Activated T-cell treated with anti-CD3 and anti-CD28 coated beads, Interleukin-2, amount 50 U/mL, for 4 hours (primary cell): ENCODE data around the gene CBS. TPM values are rescaled to one million over a fixed set of nuclear protein-coding genes. Genes with fewer than 3 reads are reported as not detected.
A peak's percentile ranks its signal among the peaks of the same experiment; 100 is the strongest.
"Not testable (repeated sequence)": the region's sequence is repeated elsewhere in the genome, so short reads cannot be mapped to it uniquely, and the experiment has no call there.

Source experiments
- ATAC-seq, 2 donors: fragments of 200-7000 bp; cut with Tn5 transposase; one replicate each; pipeline ENCODE4 v1.10.0; 2021
- DNase-seq: peaks from one replicate; pipeline ENCODE4 v3.0.0-alpha.2; 2020
- H3K27me3 Mint-ChIP-seq: one replicate; pipeline ENCODE4 v1.8.0; 2021; ENCODE audit warnings: low read depth, mixed read lengths
- H3K36me3 Mint-ChIP-seq: one replicate; pipeline ENCODE4 v1.8.0; 2022; ENCODE audit warnings: mixed read lengths; ENCODE audit not compliant: insufficient read depth
- H3K4me1 Mint-ChIP-seq: one replicate; pipeline ENCODE4 v1.8.0; 2021; ENCODE audit warnings: low read depth, mixed read lengths
- H3K4me3 Mint-ChIP-seq: one replicate; pipeline ENCODE4 v1.8.0; 2021; ENCODE audit warnings: mild to moderate bottlenecking, moderate library complexity, mixed read lengths
- H3K9me3 Mint-ChIP-seq: one replicate; pipeline ENCODE4 v1.8.0; 2021; ENCODE audit warnings: mixed read lengths
- total RNA-seq, 3 donors: library from RNA; stranded (reverse); gene quantifications; one replicate each; pipeline ENCODE4 v1.2.1, GENCODE V29; 2021

Gene CBS
- total RNA-seq, 3 donors from 2014 or later = 5.5 to 9.4 (median 8.4) TPM

DNA sequence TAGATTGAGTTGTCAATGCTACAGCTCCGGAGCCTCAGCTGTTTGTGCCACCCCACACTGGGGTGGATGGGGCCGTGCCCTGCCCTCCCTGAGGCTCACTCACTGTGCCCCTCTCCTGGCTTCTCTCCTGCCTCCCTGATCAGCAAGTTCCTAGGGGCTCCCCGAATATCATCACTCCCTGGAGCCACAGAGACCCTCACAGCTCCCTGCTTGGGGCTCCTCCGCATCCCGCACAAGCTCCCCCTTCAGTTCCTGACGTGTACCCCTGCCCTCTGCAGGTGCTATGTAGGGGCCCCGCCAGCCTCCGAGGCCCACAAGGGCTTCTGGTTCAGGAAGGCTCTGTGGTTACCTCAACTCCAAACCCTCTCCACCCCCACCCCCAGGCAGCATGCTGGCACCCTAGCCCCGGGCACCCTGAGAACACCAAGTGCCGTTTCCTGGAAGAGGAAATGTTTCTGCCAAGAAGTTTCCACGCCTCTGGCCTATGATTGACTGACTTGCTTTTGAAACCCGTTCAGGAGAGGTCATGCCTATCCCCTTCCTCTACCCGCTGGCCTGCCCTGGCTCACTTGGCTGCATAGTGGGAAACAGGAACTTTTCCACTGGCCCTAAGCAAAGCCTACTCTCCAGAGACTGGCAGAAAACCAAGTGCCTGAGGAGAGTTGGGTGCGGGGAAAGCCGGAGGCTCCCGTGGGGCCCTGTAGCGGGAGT is 30.3 kb downstream of the CBS start:
- not testable (repeated sequence) for H3K9me3 Mint-ChIP-seq, H3K36me3 Mint-ChIP-seq, H3K4me1 Mint-ChIP-seq, DNase-seq, H3K4me3 Mint-ChIP-seq, H3K27me3 Mint-ChIP-seq
- peak; percentile 35 to 36 for ATAC-seq

DNA sequence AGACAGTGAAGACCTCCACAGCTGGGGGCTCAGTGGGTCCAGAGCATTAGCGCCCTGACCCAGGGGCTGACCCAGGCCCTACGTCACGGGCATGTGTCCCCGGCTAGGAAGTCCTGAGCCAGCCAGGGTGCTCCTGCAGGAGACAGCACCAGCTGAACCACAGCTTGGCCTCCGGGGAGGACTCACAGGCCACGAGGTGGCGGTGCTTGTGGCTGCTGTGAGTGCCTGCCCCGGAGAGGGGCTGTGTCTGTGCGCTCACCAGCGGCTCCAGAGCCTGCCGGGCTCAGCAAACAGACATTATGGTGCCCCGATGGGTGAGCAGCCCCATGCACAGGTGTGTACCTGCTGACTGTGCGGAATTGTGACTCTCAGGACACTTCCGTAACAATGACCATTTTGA is 31.1 kb downstream of the CBS start:
- not testable (repeated sequence) for H3K4me1 Mint-ChIP-seq

DNA sequence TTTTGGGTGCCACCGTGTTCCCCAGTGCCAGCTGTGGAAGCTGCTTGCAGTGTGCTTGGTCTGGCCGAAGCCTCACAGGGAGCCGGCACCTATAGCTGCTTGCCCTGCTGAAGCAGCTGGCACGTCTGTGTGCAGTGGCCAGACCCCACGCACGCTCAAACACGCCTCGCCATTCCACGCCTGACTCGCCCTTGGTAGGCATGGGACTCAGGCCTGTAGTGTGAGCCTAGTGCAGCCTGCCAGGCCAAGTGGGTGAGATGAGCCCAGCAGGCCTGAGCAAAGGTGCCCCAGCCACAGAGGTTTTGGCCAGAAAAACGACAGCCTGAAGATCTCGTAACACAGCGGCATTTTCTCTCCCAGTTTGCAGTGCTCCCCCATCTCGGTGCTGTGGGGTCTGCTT is 32.3 kb downstream of the CBS start:
- H3K9me3 Mint-ChIP-seq, H3K4me3 Mint-ChIP-seq, DNase-seq, ATAC-seq, H3K4me1 Mint-ChIP-seq, H3K36me3 Mint-ChIP-seq, H3K27me3 Mint-ChIP-seq: not testable (repeated sequence)

More for the DNA sequence above, 31.1 kb downstream of the CBS start:
- not testable (repeated sequence) for DNase-seq, H3K27me3 Mint-ChIP-seq, H3K9me3 Mint-ChIP-seq, H3K36me3 Mint-ChIP-seq, H3K4me3 Mint-ChIP-seq, ATAC-seq

DNA sequence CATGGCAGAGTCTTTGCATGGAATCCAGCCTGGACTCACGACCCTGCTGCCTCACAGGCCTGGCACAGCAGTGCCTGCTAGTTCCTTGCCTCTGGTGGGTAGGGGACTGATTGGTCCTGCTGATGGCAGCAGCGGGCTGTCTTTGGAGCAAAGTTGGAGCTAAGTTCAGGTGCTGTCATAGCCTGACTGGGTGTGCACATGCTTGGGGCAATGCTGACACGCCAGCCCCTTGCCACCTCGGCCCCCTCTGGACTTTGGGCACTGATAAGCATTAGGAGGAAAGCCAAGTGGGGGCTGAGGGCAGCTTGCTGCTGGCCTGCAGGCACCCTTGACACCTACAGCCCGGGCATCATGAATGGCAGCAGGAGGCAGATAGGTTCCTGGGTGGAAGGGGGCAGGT is 33.5 kb downstream of the CBS start:
- H3K27me3 Mint-ChIP-seq, DNase-seq, H3K4me1 Mint-ChIP-seq, H3K36me3 Mint-ChIP-seq, ATAC-seq, H3K9me3 Mint-ChIP-seq, H3K4me3 Mint-ChIP-seq: not testable (repeated sequence)

DNA sequence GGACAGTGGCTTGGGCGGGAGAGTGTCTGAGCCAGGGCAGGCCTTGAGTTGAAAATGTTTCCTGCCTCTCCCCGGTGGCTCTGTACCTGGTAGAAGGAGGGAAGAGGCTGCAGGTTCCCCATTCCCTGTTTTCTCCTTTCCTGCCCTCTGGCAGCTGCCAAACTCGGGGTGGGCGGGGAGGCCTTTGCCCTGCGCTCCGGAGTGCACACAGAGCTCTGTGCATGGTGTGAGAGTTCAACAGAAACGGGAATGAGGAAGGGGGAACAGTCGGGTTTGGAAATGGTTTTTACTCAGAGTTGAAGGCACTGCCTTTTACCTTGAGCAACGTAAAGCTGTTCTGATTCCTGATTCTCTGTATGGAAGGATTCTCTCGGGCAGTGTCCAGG is 37.0 kb downstream of the CBS start:
- DNase-seq, H3K4me3 Mint-ChIP-seq, H3K9me3 Mint-ChIP-seq, H3K27me3 Mint-ChIP-seq, H3K4me1 Mint-ChIP-seq, H3K36me3 Mint-ChIP-seq, ATAC-seq: not testable (repeated sequence)

DNA sequence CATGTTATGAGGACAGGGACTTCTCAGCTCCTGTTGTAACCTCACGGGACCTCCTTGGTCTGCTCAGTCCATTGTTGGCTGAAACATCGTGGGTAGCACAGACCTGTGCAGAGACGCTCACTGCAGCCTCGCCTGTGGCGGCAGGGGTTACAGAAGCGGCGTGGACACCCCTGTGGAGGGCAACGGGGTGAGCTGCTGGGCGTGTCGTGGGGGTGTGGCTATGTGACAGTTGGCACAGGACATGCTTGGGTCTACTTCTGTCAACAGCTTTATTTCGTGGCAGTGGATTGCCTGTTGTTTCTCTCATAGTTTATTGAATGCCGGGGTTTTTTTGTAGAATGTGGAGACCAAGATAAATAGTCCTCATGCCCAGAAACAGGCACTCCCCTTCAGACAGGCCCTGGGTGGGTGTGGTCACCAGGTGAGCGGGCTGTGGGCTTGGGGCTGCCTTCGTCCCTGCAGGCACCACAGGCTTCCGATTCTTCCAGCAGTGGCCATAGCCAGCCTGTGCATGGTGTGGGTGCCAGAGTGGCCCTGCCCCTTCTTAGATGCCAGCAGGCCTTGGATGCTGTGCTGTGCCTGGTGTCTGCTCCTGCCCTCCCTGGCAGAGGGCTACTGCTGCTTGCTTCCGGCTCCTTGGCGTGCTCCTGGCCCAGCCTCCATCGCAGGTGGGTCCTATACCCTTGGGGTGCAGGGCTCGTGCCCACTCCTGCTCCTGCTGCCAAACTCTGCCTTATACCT is 37.5 kb downstream of the CBS start:
- not testable (repeated sequence) for H3K36me3 Mint-ChIP-seq, H3K4me3 Mint-ChIP-seq, H3K4me1 Mint-ChIP-seq, DNase-seq, H3K9me3 Mint-ChIP-seq, H3K27me3 Mint-ChIP-seq, ATAC-seq

DNA sequence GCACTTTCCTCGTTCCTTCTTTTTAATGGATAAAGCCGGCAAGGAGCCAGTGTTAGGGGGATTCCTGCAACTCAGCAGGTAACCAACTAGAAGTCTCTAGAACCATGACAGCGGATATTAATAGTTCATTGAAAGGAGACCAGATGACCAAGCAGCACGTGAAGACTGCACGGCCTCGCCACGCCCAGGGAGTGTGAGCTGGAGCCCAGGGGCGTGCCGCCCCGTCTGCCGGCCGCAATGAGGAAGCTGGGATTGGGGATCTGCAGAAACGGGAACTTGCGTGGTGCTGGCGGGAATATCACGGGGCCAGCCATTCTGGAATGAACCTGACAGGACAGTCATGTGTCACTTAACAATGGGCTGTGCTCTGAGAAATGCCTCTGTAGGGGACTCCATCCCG is 38.7 kb downstream of the CBS start:
- not testable (repeated sequence) for ATAC-seq, DNase-seq, H3K4me1 Mint-ChIP-seq, H3K27me3 Mint-ChIP-seq, H3K9me3 Mint-ChIP-seq, H3K4me3 Mint-ChIP-seq, H3K36me3 Mint-ChIP-seq

DNA sequence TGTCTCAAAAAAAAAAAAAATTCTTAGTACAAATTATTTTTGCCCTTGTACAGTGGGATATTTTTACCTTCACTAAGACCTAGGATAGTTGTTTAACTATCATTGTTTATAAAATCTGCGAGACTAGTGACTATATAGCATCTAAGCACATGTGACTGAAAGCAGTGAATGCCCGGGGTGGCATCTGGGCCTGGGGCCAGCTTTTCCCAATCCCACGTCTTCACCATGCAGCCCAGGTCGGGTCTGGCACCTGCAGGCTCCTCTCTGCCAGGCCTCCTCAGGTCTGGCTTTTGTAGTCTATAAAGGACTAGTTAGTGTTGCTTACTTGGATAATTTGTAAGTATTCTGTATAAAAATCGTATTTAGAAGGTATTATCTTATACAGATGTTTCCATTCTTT is 40.8 kb downstream of the CBS start:
- Mint-ChIP-seq H3K4me1 (no peaks in the 10 kb centered on the region), H3K36me3 (peaks cover 9% of the 10 kb centered on the region), H3K4me3 (no peak overlapping the region), H3K27me3 (no peaks in the 10 kb centered on the region), H3K9me3 (no peaks in the 10 kb centered on the region)
- DNase-seq (no peak), ATAC-seq (no peak)

DNA sequence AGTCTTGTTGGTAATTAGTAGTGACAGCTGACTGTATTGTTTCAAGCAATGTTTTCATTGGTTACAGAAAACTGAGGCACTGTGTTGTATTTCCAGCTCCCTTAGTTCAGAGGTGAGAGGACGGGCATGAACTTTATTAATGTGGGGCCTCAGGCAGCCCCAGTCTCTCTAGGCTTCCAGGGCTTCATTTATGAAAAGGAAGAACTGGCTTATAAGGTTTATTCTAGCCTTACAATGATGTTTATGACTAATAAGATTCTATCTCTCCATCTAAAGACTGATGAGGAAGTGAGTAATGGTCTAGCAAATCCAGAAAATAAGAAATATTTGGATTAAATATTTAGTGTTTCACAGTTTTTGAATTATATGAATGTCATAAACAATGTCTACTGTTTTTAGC is 41.5 kb downstream of the CBS start:
- Mint-ChIP-seq H3K27me3 (no peaks in the 10 kb centered on the region), H3K4me3 (no peak overlapping the region), H3K4me1 (no peaks in the 10 kb centered on the region), H3K9me3 (no peaks in the 10 kb centered on the region), H3K36me3 (peaks cover 14% of the 10 kb centered on the region)
- ATAC-seq (no peak), DNase-seq (no peak)

DNA sequence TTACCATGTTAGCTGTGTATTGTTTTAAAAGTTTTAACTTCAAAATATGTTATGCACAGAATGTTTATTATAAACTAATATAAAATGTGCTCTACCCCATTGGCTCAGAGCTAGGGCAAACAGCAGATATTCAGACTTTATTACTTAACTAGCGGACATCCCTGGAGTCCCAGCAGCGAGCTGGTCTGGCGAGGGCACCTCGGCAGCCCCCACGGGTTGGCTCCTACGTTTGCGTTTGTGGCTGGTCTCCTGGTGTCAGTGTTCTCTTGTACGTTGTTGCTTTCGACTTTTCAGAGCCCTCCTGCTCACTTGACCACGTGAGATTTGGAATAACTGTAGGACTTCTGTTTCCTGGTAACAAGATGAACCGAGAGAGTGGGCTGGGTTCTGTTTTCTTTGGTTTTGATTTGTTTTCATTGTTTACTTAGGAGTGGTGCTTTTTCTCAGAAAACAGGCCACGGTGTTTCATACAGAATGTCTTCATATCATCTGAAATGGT is 44.5 kb downstream of the CBS start:
- Mint-ChIP-seq H3K4me1 (no peaks in the 10 kb centered on the region), H3K9me3 (no peaks in the 10 kb centered on the region), H3K27me3 (no peaks in the 10 kb centered on the region), H3K4me3 (no peak overlapping the region), H3K36me3 (peaks cover 25% of the 10 kb centered on the region)
- ATAC-seq (no peak), DNase-seq (no peak)

DNA sequence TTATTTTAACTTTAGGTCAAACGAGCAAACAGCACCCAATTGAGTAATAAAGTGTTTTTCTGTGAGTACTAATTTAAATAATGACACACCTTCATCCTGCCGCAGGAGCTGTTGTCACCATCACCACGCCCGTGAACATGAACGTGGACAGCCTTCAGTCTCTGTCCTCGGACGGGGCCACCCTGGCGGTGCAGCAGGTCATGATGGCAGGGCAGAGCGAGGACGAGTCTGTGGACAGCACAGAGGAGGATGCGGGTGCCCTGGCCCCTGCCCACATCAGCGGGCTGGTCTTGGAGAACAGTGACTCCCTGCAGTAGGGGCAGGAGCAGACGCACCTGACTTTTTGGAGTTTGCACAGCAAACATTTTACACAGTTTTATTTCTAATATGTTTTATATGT is 45.9 kb downstream of the CBS start:
- Mint-ChIP-seq H3K27me3 (no peaks in the 10 kb centered on the region), H3K4me3 (no peak overlapping the region), H3K9me3 (no peaks in the 10 kb centered on the region), H3K4me1 (no peaks in the 10 kb centered on the region), H3K36me3 (peaks cover 30% of the 10 kb centered on the region)
- DNase-seq = no peak
- no peak for ATAC-seq

DNA sequence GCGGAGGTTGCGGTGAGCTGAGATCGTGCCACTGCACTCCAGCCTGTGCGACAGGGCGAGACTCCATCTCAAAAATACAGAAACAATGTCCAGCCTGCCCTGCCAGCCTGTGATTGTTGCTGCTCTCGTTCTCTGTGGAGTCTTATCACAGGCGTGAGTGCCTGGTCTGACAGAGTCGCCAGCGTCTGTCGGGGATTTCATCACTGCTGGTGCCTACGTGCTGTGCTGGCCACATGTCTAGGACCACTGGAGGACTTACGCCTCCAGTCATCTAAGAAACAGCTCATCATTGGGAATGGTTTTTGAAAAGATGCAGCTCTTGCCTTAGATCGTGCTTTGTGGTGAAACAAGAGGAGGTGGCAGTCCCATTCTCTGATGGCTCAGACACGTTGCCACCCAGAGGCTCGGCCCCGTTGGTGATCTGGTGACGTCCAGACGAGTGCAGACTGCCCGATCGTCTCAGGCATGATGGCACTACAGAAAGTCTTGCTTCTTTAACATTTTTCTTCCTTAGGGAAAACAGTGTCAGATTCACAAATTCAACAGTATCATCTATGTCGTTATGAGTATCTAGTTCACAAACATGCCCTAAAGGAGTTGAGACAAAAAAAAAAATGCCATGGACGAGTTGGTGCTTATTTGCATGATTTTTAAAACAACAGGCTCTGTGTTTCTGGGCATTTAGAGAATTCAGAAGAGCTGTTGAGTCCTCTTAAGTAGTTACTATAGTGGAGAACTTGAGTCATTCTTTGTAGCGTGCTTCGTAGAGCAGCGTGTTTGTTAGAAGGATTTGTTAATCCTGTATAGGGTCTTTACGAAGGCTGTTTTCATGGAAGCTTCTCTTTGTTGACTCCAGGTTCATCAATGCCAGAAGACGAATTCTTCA is 47.5 kb downstream of the CBS start:
- Mint-ChIP-seq H3K36me3 (peaks cover 40% of the 10 kb centered on the region), H3K27me3 (no peaks in the 10 kb centered on the region), H3K9me3 (no peaks in the 10 kb centered on the region), H3K4me3 (no peak overlapping the region), H3K4me1 (no peaks in the 10 kb centered on the region)
- no peak for DNase-seq
- no peak for ATAC-seq

DNA sequence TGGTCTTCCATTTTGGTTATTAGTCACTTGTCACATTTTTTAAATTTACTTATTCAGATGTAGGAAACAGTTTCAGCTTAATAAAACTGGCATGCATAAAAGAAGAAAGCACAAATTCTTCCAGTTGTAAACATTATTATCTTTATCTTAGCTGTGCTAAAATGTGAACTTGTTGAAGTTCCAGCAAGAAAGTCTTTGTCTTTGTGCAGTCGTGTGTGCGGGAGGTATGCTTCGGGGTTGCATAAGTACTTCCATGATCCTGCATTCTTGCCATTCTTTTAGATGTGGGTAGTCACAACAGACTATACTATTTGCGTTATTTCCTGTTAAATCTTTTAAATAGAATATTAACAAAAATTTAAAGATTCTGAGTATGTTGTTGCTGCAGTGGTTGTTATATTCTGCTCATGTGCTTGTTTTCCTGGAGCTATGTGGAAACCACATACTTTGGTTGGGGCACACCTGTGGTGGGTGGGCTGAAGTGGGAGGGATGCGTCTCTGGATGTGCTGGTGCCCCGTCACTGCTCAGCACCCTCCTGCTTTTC is 49.9 kb downstream of the CBS start:
- DNase-seq = no peak
- H3K4me3 Mint-ChIP-seq = no peak overlapping the region
- no peaks in the 10 kb centered on the region for H3K27me3 Mint-ChIP-seq
- H3K36me3 Mint-ChIP-seq = peaks cover 50% of the 10 kb centered on the region
- H3K9me3 Mint-ChIP-seq = no peaks in the 10 kb centered on the region
- no peaks in the 10 kb centered on the region for H3K4me1 Mint-ChIP-seq
- ATAC-seq = no peak

DNA sequence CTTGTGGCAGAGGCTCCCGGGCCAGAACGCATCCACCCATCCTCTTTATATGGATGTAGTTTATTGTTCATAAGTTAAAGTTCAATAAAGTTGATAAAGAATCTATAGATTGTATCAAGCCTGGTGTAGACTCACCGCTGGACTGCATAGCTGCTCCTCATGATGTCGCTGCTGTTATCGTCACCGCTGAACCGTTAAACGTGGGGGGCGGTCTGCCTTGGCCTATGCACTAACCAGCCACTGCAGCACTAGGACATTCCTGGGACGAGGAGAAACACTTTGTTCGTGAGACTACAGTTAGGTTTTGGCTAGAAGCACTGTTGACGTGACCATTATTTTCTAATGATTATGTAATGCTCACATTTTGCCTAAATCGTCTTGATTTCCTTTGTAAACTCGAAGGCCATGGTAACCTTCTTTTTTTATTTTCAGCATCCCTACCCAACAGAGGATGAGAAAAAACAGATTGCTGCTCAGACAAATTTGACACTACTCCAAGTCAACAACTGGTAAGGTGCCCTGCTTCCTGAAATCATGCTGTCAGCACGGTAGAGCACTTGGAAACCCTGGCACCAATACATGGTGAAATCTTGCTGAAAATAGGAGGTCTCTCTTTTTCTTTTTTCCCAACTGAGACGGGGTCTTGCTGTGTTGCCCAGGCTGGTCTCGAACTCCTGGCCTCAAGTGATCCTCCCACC is 51.0 kb downstream of the CBS start:
- peaks cover 55% of the 10 kb centered on the region for H3K36me3 Mint-ChIP-seq
- no peaks in the 10 kb centered on the region for H3K4me1 Mint-ChIP-seq
- no peaks in the 10 kb centered on the region for H3K27me3 Mint-ChIP-seq
- no peak overlapping the region for H3K4me3 Mint-ChIP-seq
- no peaks in the 10 kb centered on the region for H3K9me3 Mint-ChIP-seq
- ATAC-seq (no peak), DNase-seq (no peak)
